Hippocampal formation (tissue), 2 donors: ENCODE measurements around the gene GRIFIN.

ENCODE experiments used
- DNase-seq, 2 donors: peaks; one replicate each; lab custom pipeline; 2025; lab: John Stamatoyannopoulos, UW

The GRIFIN gene

DNA sequence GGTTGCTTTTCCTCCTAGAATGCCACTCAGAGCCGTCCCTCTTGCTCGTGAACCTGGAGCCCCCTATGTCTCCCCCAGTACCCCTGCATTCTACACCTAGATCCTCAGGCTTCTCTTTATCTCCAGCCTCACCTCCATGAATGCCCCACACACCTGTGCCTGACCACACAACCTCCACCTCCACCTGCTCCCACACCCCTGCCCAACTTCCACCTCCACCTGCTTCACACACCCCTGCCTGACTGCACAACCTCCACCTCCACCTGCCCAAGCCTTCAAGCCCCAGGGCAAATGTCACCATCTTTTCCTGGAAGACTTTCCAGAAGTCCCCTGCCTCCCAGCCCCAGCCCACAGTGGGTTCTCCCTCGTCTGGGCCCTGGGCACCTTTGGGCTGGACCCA is 36.5 kb upstream of the GRIFIN start:
- no peak for DNase-seq

DNA sequence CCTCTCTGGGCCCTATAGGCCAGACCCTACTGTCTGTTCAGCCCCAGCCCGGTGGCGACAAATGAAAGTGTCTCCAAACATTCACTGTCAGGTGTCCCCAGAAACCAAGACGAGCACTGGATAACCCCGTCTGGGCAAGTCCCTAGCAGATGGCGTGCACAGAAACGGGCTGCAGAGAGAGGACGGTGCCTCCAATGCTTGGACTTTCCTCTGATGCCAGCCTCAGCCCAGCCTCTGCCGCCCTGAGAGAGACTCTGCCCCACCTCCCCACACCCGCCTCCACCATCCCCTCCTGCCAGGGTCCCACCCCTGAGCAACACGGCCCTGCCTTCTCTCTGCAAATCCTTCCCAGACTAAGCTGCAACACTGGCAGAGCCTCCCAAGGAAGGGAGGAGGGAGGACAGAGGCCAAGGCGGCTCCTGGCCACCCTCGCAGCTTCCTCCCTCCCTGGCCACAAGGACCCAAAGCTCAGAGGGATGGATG is 36.0 kb upstream of the GRIFIN start:
- DNase-seq = no peak

DNA sequence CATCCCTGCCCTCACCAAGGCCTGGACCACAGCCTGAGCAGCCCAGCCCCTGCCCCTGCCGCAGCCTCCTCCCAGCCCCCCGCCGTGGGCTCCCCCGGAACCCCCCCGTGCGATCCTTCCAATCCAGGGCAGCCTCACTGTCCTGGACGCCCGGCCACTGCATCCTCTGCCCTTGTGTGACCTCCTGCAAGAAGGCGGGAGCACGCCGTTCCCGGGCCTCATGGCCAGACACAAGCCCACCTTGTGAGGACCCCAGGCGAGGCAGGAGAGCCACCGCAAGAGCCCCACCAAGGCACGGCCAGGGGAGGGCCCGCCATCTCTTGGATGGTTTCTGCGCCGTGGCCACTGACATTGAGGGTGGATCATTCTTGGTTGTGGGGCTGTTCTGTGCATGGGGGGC is 35.6 kb upstream of the GRIFIN start:
- DNase-seq = no peak

DNA sequence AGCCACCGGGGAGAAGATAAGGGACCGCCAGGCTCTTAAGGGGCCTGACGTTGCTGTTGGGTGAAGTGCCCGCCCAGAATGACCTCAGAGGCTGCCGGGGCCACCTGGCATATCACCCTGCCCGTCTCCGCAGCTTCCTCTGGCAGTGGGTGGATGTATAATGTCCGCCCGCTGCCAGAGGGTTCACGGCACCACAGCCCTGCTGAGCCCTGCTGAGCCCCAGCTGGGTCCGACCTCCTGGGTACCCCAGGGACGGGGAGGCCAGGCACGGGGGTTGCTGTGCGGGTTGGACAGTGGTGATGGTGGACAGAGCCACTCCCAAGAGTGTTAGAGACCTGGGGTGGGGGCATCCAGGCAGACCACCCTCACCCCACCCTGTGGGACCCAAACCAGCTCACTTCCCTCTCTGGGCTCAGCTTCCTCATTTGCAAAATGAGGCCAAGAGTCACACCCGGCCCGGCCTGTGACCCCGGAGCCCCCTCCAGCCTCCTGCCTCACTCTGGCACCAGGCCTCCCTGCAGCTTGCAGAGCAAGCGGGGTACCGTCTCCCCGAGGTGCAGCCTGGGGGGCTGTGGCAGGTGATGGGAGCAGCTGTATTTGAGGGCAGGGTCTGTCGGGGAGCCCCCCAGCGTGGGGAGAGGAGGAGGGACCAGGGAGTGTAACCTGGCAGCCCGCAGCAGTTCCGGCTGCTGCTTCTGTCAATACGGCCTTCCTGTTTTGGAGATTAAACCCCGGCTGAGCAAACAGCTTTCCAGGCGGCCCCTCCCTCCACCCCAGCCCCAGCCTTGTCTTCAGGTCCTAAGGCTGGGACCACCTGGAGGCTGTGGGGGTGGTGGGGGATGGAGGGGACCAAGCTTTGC is 34.9 kb upstream of the GRIFIN start:
- DNase-seq = no peak

DNA sequence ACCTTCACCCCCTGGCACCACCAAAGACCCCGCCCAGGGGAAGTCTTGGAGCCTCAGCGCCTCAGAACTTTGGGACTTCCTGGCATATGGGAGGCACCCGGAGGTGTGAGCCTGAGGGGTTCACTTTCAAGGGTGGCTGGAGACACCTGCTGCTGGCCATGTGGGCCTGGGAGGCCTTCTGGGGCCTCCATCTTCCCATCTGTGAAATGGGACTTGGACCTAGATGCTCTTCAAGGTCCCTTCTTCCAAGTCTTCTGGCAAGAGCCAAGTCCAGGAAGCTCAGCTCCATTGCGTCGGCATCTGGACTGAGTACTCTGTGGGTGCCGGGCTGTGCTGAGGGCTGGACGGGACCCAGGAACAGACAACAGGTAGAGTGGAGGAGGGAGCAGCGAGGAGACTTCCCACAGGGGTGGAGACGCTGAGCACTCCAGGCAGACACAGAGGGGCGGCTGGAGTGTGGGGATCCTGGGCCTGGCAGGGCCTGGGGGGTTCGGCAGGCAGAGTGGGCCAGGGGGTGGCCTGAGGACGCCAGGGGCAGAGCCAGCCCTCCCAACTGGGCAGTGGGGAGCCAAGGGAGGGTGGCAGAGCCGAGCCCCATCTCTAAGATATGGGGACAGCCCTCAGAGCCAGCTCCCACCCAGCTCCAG is 34.1 kb upstream of the GRIFIN start:
- no peak for DNase-seq

DNA sequence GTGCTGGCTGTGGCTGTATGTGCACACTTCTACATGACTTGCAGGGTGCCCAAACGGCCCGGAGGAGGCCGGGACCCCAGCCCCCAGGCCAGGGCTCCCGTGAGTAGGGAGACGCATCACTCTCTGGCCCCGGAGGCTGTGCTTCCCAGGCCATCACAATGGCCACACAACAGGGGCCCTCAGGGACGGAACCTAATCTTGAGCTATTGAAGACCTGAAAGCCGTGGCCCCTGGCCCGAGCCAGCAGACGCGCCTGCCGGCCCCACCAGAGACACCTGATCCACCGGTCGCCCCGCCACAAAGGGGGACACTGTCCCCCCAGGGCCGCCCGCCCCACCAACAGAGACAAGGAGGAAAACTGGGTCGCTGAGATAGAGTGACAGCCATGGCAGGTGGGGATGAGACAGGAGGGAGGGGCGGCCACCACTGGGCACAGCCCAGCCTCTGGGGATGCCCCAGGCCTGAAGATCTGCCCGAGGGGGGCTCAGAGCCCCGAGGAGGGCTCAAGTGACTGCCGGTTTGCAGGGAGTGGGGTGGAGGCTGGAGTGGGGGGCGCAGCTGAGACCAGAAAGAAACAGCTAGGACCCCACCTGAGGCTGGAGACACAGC is 33.2 kb upstream of the GRIFIN start:
- no peak for DNase-seq

- no peak for DNase-seq
These were observed 32.4 kb upstream of the GRIFIN start for GRCh38 chr7:2508327-2509215.

DNA sequence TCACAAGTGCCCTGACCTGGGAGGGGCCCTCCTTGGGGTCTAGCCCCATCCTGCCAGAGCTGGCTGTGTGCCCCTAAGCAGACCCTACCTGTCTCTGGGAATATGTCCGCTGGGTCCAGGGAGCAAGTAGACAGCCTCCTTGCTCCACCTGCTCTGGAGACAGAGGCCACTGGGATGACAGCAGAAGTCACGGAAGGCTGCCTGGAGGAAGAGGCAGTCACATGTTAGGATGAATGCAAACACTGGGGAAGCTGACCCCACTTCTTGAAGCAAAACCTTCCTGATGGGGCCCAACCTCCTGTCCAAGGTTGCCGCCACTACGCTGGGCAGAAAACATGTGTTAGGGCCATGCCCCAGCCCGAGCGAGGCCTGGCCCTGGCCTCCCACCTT is 31.7 kb upstream of the GRIFIN start:
- no peak for DNase-seq

GRCh38 chr7:2507208-2507916 is 31.2 kb upstream of the GRIFIN start:
- DNase-seq = no peak

GRCh38 chr7:2505401-2505800 is 29.2 kb upstream of the GRIFIN start:
- DNase-seq = no peak

DNA sequence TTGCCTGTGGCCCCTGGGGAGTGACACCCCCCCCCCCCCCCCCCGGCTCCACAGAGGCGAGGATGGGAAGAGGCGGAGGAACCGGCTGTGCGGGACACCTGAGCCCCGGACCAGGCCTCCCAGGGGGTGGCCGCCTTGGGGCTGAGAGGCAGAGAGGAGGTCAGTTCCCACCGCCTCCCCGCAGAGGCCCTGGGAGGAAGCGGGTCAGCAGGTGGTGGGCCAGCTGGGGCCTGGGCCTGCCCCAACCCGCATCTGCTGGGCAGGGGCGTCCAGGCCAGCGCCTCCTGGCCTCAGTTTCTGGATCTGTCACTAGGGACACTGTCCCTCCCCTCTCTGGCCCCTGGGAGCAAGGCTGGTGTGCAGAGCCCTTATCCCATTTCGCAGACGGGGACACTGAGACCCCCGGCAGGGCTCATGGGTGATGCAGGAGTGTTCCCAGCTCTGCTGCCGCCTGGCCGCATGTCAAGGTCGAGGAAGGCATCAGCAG is 28.7 kb upstream of the GRIFIN start:
- no peak for DNase-seq

GRCh38 chr7:2504128-2504888 is 28.1 kb upstream of the GRIFIN start:
- no peak for DNase-seq

GRCh38 chr7:2503056-2503941 is 27.1 kb upstream of the GRIFIN start:
- DNase-seq = no peak

DNA sequence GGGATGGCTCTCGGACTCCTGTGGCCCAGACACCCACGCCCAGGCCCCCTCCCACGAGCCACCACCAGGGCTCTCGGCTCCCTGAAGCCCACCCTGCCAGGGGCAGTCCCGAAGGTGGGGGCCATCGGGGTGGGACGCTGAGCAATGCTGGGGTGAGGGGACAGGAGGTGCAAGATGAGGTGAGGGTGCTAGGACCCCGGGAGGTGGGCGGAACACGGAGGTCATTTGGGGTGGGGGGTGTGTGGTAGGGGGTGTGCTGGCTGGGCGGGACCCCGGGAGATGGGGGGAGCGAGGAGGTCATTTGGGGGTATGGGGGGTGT is 26.4 kb upstream of the GRIFIN start:
- no peak for DNase-seq

- no peak for DNase-seq
These were observed 25.9 kb upstream of the GRIFIN start for GRCh38 chr7:2501947-2502646.

GRCh38 chr7:2500701-2501100 is 24.5 kb upstream of the GRIFIN start:
- no peak for DNase-seq

DNA sequence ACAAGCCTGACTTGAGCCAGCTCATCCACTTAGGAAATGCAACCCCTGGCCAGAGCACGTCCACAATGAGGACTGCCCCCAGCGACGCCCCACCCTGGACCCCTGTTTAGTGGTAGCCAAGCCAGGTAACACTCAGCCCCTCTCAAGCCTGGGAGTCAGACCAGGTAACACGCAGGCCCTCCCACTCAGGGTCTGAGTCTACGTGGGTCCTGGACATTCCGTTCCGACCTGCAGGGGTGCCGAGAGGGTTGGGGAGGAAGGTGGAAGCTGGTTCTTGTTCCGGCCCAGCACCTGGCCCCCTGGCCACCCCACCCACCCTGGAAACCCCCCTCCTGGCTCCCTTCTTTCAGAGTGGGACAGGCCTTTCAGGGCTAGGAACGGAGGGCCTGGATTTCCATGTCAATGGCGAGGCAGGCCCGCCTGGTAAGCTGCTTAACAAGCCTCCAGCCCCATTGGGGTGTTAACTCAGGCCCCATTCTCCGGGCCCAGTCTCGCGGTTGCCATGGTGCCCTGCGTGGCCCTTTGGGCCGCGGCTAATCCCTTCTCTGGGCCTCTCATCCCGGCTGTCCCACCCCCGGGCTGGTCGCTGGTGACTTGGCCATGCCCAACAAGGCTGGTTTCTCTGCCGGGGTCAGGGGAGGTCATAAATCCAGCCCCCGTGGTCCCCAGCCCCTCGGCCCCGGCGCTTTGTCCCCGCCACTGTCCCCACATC is 23.7 kb upstream of the GRIFIN start:
- DNase-seq = no peak

DNA sequence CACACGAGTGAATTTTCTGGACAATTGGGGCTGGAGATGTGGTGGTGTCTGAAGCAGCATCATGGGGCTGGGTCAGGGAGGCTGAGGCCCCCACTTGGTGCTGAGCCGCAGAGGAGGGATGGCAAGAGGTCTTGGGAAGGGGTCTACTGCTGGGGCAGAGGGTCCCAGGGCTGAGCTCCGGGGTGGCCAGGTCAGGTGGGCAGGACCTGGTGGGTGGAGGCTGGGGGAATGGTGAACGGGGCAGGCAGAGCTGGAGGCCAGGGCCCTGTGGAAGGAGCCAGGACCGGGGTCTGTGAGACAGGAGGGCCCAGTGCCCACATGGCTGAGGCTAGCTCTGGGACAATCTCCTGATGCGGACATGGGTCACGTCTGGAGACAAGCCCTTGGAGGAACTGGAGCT is 23.0 kb upstream of the GRIFIN start:
- DNase-seq = no peak
